Left cardiac atrium (tissue), 4 donors: ENCODE data around the gene KLHDC7A. TPM values are rescaled to one million over a fixed set of nuclear protein-coding genes. Genes with fewer than 3 reads are reported as not detected.
"Not testable (repeated sequence)": the region's sequence is repeated elsewhere in the genome, so short reads cannot be mapped to it uniquely, and the experiment has no call there.

Experiments
- ATAC-seq, 2 donors: fragments of 200-7000 bp; cut with Tn5 transposase; one replicate each; pipeline ENCODE4 v1.9.1; 2020; ENCODE audit warnings: mild to moderate bottlenecking in 2 of 2, moderate library complexity in 2 of 2
- DNase-seq: peaks from one replicate; pipeline ENCODE4 v3.0.0-alpha.2; 2020
- intact Hi-C, 2 donors: fragments of 100-400 bp; cut with DNase I; formaldehyde crosslinking; loops; one replicate each; pipeline versions ENCODE4 v1.14.1 to v1.15.1; 2022 to 2023
- long read RNA-seq: library from polyadenylated mRNA; unstranded; transcript quantifications from one replicate; pipeline ENCODE4 v2.0.0, GENCODE V29; 2021
- total RNA-seq, 2 donors: library from RNA; stranded (reverse); fragmentation: NEBNext Ultra II Directional; extraction: Animal tissue kit (Norgen Biotek cat#: 25700); gene quantifications; one replicate each; pipeline ENCODE4 v1.2.1, GENCODE V29; 2021
- donor health status: DM: no; HTN: yes; CAD: no.
- donor health status: DM: no; HTN: yes; CAD: no; lungs with severe emphysema.
- donor health status: DM: yes; HTN: yes; CAD: no.
- donor health status: Dilated cardiomyopathy.

The KLHDC7A gene
- under 1 TPM in 1 of 2 donors, not detected in 1; 0.29 TPM for total RNA-seq
- long read RNA-seq: 0 reads

GRCh38 chr1:18480315-18481189, at the start of gene KLHDC7A:
KLHDC7A (plus strand) TSS chr1:18480930; CDS start chr1:18480982, 52 bp downstream.
- intact Hi-C loops: no loop called here
- DNase-seq: no peak
- ATAC-seq: peak in 1 of 2 donors; percentile 80

GRCh38 chr1:18434041-18434440, 46.7 kb upstream of the KLHDC7A start:
- DNase-seq (no peak), ATAC-seq (no peak)
- intact Hi-C loops: no loop called here

GRCh38 chr1:18440385-18441226, 40.1 kb upstream of the KLHDC7A start:
- no peak for DNase-seq
- no peak for ATAC-seq
- intact Hi-C loops: no loop called here

- ATAC-seq (no peak), DNase-seq (no peak)
- intact Hi-C loops: no loop called here
Observed at GRCh38 chr1:18443587-18444520, 36.9 kb upstream of the KLHDC7A start.

- DNase-seq (no peak), ATAC-seq (no peak)
- intact Hi-C loops: no loop called here
Observed at GRCh38 chr1:18444563-18444962, 36.2 kb upstream of the KLHDC7A start.

GRCh38 chr1:18446751-18447150, 34.0 kb upstream of the KLHDC7A start:
- DNase-seq (no peak), ATAC-seq (no peak)
- intact Hi-C loops: no loop called here

- DNase-seq (no peak), ATAC-seq (no peak)
- intact Hi-C loops: no loop called here
Observed at GRCh38 chr1:18447509-18448220, 33.1 kb upstream of the KLHDC7A start.

- ATAC-seq: no peak
- intact Hi-C loops: no loop called here
- no peak for DNase-seq
Observed at GRCh38 chr1:18448889-18449288, 31.8 kb upstream of the KLHDC7A start.

GRCh38 chr1:18452550-18452949, 28.2 kb upstream of the KLHDC7A start:
- ATAC-seq: no peak
- DNase-seq: no peak
- intact Hi-C loops: no loop called here

- DNase-seq (no peak), ATAC-seq (no peak)
- intact Hi-C loops: no loop called here
Observed at GRCh38 chr1:18458133-18459092, 22.3 kb upstream of the KLHDC7A start.

GRCh38 chr1:18461656-18462055, 19.1 kb upstream of the KLHDC7A start:
- DNase-seq: no peak
- ATAC-seq: no peak
- intact Hi-C loops: no loop called here

GRCh38 chr1:18462517-18462916, 18.2 kb upstream of the KLHDC7A start:
- DNase-seq, intact Hi-C loops, ATAC-seq: not testable (repeated sequence)

- intact Hi-C loops: no loop called here
- peak in 1 of 2 donors; percentile 55 for ATAC-seq
Observed at GRCh38 chr1:18463063-18463462, 17.7 kb upstream of the KLHDC7A start.

GRCh38 chr1:18463984-18464664, 16.6 kb upstream of the KLHDC7A start:
- no peak for DNase-seq
- peak in 1 of 2 donors; percentile 75 for ATAC-seq
- intact Hi-C loops: no loop called here

More at GRCh38 chr1:18463063-18463462, 17.7 kb upstream of the KLHDC7A start:
- no peak for DNase-seq

- DNase-seq (no peak), ATAC-seq (peak in 1 of 2 donors; percentile 84)
- intact Hi-C loops: no loop called here
Observed at GRCh38 chr1:18464665-18465050, 16.1 kb upstream of the KLHDC7A start.

GRCh38 chr1:18466676-18467075, 14.1 kb upstream of the KLHDC7A start:
- ATAC-seq (no peak), DNase-seq (no peak)
- intact Hi-C loops: no loop called here

- ATAC-seq (no peak), DNase-seq (no peak)
- intact Hi-C loops: no loop called here
Observed at GRCh38 chr1:18468570-18468969, 12.2 kb upstream of the KLHDC7A start.
